Naive thymus-derived CD8-positive, alpha-beta T cell (primary cell): ENCODE results near the gene CNTNAP2. TPM values are rescaled to one million over a fixed set of nuclear protein-coding genes. Genes with fewer than 3 reads are reported as not detected.

Experiments used
- ATAC-seq, 2 donors: fragments of 150-1000 bp; cut with Tn5 transposase in 1 of 2; sonication (Bioruptor Pico), chemical (Tn5 transposase) in 1 of 2; 1 replicate in 1 of 2; 2 replicates in 1 of 2; pipeline ENCODE4 v1.10.0; 2021; ENCODE audit warnings: mild to moderate bottlenecking in 2 of 2, moderate library complexity in 2 of 2
- POLR2A ChIA-PET: fragments of 350-600 bp; sonication (Branson Sonifier 250); formaldehyde crosslinking; loops from one replicate; lab custom pipeline; 2021; ENCODE audit warnings: antibody characterized with exemption; lab: Charles Lee
- DNase-seq, 10 donors: peaks; one replicate each; pipeline versions ENCODE4 v3.0.0 to v3.0.0-alpha.2; 2020 to 2022
- H3K27ac Mint-ChIP-seq, 10 donors: one replicate each; pipeline ENCODE4 v1.8.0; 2020 to 2022; ENCODE audit warnings: mild to moderate bottlenecking in 10 of 10, mixed read lengths in 10 of 10, moderate library complexity in 4 of 10, inconsistent platforms in 1 of 10
- H3K27me3 Mint-ChIP-seq, 5 donors: one replicate each; pipeline ENCODE4 v1.8.0; 2021 to 2022; ENCODE audit warnings: mixed read lengths in 5 of 5
- H3K36me3 Mint-ChIP-seq, 3 donors: one replicate each; pipeline ENCODE4 v1.8.0; 2020 to 2022; ENCODE audit warnings: mixed read lengths in 3 of 3, mild to moderate bottlenecking in 2 of 3, inconsistent platforms in 1 of 3
- H3K4me1 Mint-ChIP-seq, 4 donors: one replicate each; pipeline ENCODE4 v1.8.0; 2021 to 2022; ENCODE audit warnings: mixed read lengths in 4 of 4
- H3K4me3 Mint-ChIP-seq, 10 donors: one replicate each; pipeline ENCODE4 v1.8.0; 2020 to 2022; ENCODE audit warnings: mild to moderate bottlenecking in 10 of 10, mixed read lengths in 10 of 10, moderate library complexity in 6 of 10, inconsistent platforms in 1 of 10
- H3K9me3 Mint-ChIP-seq, 9 donors: one replicate each; pipeline ENCODE4 v1.8.0; 2020 to 2022; ENCODE audit warnings: mixed read lengths in 9 of 9, mild to moderate bottlenecking in 3 of 9, inconsistent platforms in 1 of 9, moderate library complexity in 1 of 9
- polyA plus RNA-seq, 3 donors: library from polyadenylated mRNA; unstranded; fragments of 300-500 nt; fragmentation: Illumina TruSeq; gene quantifications; one replicate each; pipeline ENCODE4 v1.2.3, GENCODE V29; 2021
- total RNA-seq, 8 experiments: library from RNA in 2 of 8; stranded (reverse) in 2 of 8; gene quantifications; one replicate each; pipeline ENCODE4 v1.2.3 and lab custom pipeline; 2021 to 2026

The CNTNAP2 gene
- total and polyA plus RNA-seq, 5 experiments from 2014 or later: 0.12 to 1.5 (median 0.71) TPM; not detected in 1

GRCh38 chr7:146937836-146938235, 821.2 kb downstream of the CNTNAP2 start:
- no peak for DNase-seq
- H3K27me3 Mint-ChIP-seq: no peaks in the 10 kb centered on the region
- peaks cover 0 to 35% (median 7%) of the 10 kb centered on the region in 9 donors for H3K9me3 Mint-ChIP-seq
- ATAC-seq: no peak
- H3K27ac Mint-ChIP-seq: no peak overlapping the region
- POLR2A ChIA-PET: no interaction called here
- no peak overlapping the region for H3K4me3 Mint-ChIP-seq
- H3K36me3 Mint-ChIP-seq: no peaks in the 10 kb centered on the region
- H3K4me1 Mint-ChIP-seq: no peaks in the 10 kb centered on the region

GRCh38 chr7:146943483-146943882, 826.9 kb downstream of the CNTNAP2 start:
- Mint-ChIP-seq H3K4me1 (no peaks in the 10 kb centered on the region), H3K27me3 (no peaks in the 10 kb centered on the region), H3K27ac (no peak overlapping the region), H3K4me3 (no peak overlapping the region), H3K36me3 (no peaks in the 10 kb centered on the region), H3K9me3 (peaks cover 0 to 16% (median 8%) of the 10 kb centered on the region in 9 donors)
- ATAC-seq: no peak
- POLR2A ChIA-PET: no interaction called here
- DNase-seq: no peak

GRCh38 chr7:146948703-146949102, 832.1 kb downstream of the CNTNAP2 start:
- Mint-ChIP-seq H3K27me3 (no peaks in the 10 kb centered on the region), H3K4me3 (no peak overlapping the region), H3K9me3 (peaks cover 0 to 18% (median 5%) of the 10 kb centered on the region in 9 donors), H3K4me1 (no peaks in the 10 kb centered on the region), H3K27ac (no peak overlapping the region), H3K36me3 (no peaks in the 10 kb centered on the region)
- ATAC-seq: no peak
- DNase-seq: no peak
- POLR2A ChIA-PET: no interaction called here

- H3K36me3 Mint-ChIP-seq: peaks cover 0 to 8% (median 0%) of the 10 kb centered on the region in 3 donors
- DNase-seq (no peak), ATAC-seq (no peak)
- H3K4me1 Mint-ChIP-seq: no peaks in the 10 kb centered on the region
- no peaks in the 10 kb centered on the region for H3K27me3 Mint-ChIP-seq
- POLR2A ChIA-PET: no interaction called here
- no peak overlapping the region for H3K27ac Mint-ChIP-seq
- H3K4me3 Mint-ChIP-seq: no peak overlapping the region
- peaks cover 3 to 32% (median 10%) of the 10 kb centered on the region in 9 donors for H3K9me3 Mint-ChIP-seq
These were observed 839.7 kb downstream of the CNTNAP2 start for GRCh38 chr7:146956321-146956720.

- H3K27ac Mint-ChIP-seq: no peak overlapping the region
- H3K4me3 Mint-ChIP-seq: no peak overlapping the region
- no peak for ATAC-seq
- no peaks in the 10 kb centered on the region for H3K27me3 Mint-ChIP-seq
- no peaks in the 10 kb centered on the region for H3K4me1 Mint-ChIP-seq
- H3K36me3 Mint-ChIP-seq: peaks cover 0 to 8% (median 0%) of the 10 kb centered on the region in 3 donors
- POLR2A ChIA-PET: no interaction called here
- DNase-seq: no peak
- peaks cover 3 to 35% (median 7%) of the 10 kb centered on the region in 9 donors for H3K9me3 Mint-ChIP-seq
These were observed 840.3 kb downstream of the CNTNAP2 start for GRCh38 chr7:146956853-146957252.

GRCh38 chr7:146960773-146961391, 844.3 kb downstream of the CNTNAP2 start:
- H3K9me3 Mint-ChIP-seq: peaks cover 3 to 31% (median 8%) of the 10 kb centered on the region in 9 donors
- no peaks in the 10 kb centered on the region for H3K4me1 Mint-ChIP-seq
- POLR2A ChIA-PET: no interaction called here
- peaks cover 0 to 8% (median 0%) of the 10 kb centered on the region in 3 donors for H3K36me3 Mint-ChIP-seq
- no peak overlapping the region for H3K27ac Mint-ChIP-seq
- DNase-seq: no peak
- no peaks in the 10 kb centered on the region for H3K27me3 Mint-ChIP-seq
- no peak for ATAC-seq
- H3K4me3 Mint-ChIP-seq: no peak overlapping the region

- no peaks in the 10 kb centered on the region for H3K4me1 Mint-ChIP-seq
- no peaks in the 10 kb centered on the region for H3K27me3 Mint-ChIP-seq
- H3K4me3 Mint-ChIP-seq: no peak overlapping the region
- H3K9me3 Mint-ChIP-seq: peaks cover 3 to 26% (median 8%) of the 10 kb centered on the region in 9 donors
- ATAC-seq: no peak
- no peak for DNase-seq
- H3K27ac Mint-ChIP-seq: no peak overlapping the region
- H3K36me3 Mint-ChIP-seq: peaks cover 0 to 8% (median 0%) of the 10 kb centered on the region in 3 donors
- POLR2A ChIA-PET: no interaction called here
These were observed 845.0 kb downstream of the CNTNAP2 start for GRCh38 chr7:146961617-146962016.

- no peak overlapping the region for H3K4me3 Mint-ChIP-seq
- no peak for DNase-seq
- H3K4me1 Mint-ChIP-seq: no peaks in the 10 kb centered on the region
- peaks cover 0 to 15% (median 3%) of the 10 kb centered on the region in 9 donors for H3K9me3 Mint-ChIP-seq
- no peaks in the 10 kb centered on the region for H3K27me3 Mint-ChIP-seq
- no peaks in the 10 kb centered on the region for H3K36me3 Mint-ChIP-seq
- POLR2A ChIA-PET: no interaction called here
- no peak overlapping the region for H3K27ac Mint-ChIP-seq
- ATAC-seq: no peak
These were observed 849.7 kb downstream of the CNTNAP2 start for GRCh38 chr7:146966274-146966673.

- ATAC-seq (no peak), DNase-seq (no peak)
- Mint-ChIP-seq H3K9me3 (peaks cover 0 to 36% (median 14%) of the 10 kb centered on the region in 9 donors), H3K27me3 (no peaks in the 10 kb centered on the region), H3K4me1 (no peaks in the 10 kb centered on the region), H3K27ac (no peak overlapping the region), H3K4me3 (no peak overlapping the region), H3K36me3 (no peaks in the 10 kb centered on the region)
- POLR2A ChIA-PET: no interaction called here
These were observed 865.9 kb downstream of the CNTNAP2 start for GRCh38 chr7:146982482-146982881.

GRCh38 chr7:146991596-146991995, 875.0 kb downstream of the CNTNAP2 start:
- POLR2A ChIA-PET: no interaction called here
- Mint-ChIP-seq H3K9me3 (peaks cover 0 to 25% (median 13%) of the 10 kb centered on the region in 9 donors), H3K27me3 (no peaks in the 10 kb centered on the region), H3K36me3 (no peaks in the 10 kb centered on the region), H3K4me3 (no peak overlapping the region), H3K27ac (no peak overlapping the region), H3K4me1 (no peaks in the 10 kb centered on the region)
- ATAC-seq (no peak), DNase-seq (no peak)

- Mint-ChIP-seq H3K4me1 (no peaks in the 10 kb centered on the region), H3K36me3 (no peaks in the 10 kb centered on the region), H3K9me3 (peaks cover 0 to 31% (median 16%) of the 10 kb centered on the region in 9 donors), H3K27ac (no peak overlapping the region), H3K4me3 (no peak overlapping the region), H3K27me3 (no peaks in the 10 kb centered on the region)
- POLR2A ChIA-PET: no interaction called here
- ATAC-seq: no peak
- DNase-seq: no peak
These were observed 877.2 kb downstream of the CNTNAP2 start for GRCh38 chr7:146993764-146994163.

GRCh38 chr7:147008530-147008929, 891.9 kb downstream of the CNTNAP2 start:
- DNase-seq (no peak), ATAC-seq (no peak)
- POLR2A ChIA-PET: no interaction called here
- no peak overlapping the region for H3K4me3 Mint-ChIP-seq
- no peaks in the 10 kb centered on the region for H3K4me1 Mint-ChIP-seq
- H3K27me3 Mint-ChIP-seq: no peaks in the 10 kb centered on the region
- no peak overlapping the region for H3K27ac Mint-ChIP-seq
- H3K36me3 Mint-ChIP-seq: peaks cover 0 to 7% (median 0%) of the 10 kb centered on the region in 3 donors
- peaks cover 0 to 11% (median 8%) of the 10 kb centered on the region in 9 donors for H3K9me3 Mint-ChIP-seq

- H3K27ac Mint-ChIP-seq: no peak overlapping the region
- H3K36me3 Mint-ChIP-seq: peaks cover 0 to 7% (median 0%) of the 10 kb centered on the region in 3 donors
- ATAC-seq: no peak
- peaks cover 0 to 12% (median 10%) of the 10 kb centered on the region in 9 donors for H3K9me3 Mint-ChIP-seq
- H3K4me3 Mint-ChIP-seq: no peak overlapping the region
- POLR2A ChIA-PET: no interaction called here
- H3K27me3 Mint-ChIP-seq: no peaks in the 10 kb centered on the region
- no peak for DNase-seq
- no peaks in the 10 kb centered on the region for H3K4me1 Mint-ChIP-seq
These were observed 896.1 kb downstream of the CNTNAP2 start for GRCh38 chr7:147012666-147013065.

GRCh38 chr7:147013825-147014224, 897.2 kb downstream of the CNTNAP2 start:
- Mint-ChIP-seq H3K4me1 (no peaks in the 10 kb centered on the region), H3K27me3 (no peaks in the 10 kb centered on the region), H3K36me3 (peaks cover 0 to 4% (median 0%) of the 10 kb centered on the region in 3 donors), H3K27ac (no peak overlapping the region), H3K9me3 (peaks cover 0 to 12% (median 10%) of the 10 kb centered on the region in 9 donors), H3K4me3 (no peak overlapping the region)
- DNase-seq (no peak), ATAC-seq (no peak)
- POLR2A ChIA-PET: no interaction called here
